HCT116 (cell line): ENCODE measurements around the gene SLC39A1. TPM values are rescaled to one million over a fixed set of nuclear protein-coding genes. Genes with fewer than 3 reads are reported as not detected.

Experiments used
- ATAC-seq: fragments of 200-7000 bp; cut with Tn5 transposase; 2 replicates; pipeline ENCODE4 v1.9.1; 2020; ENCODE audit warnings: mild to moderate bottlenecking, moderate library complexity
- BruUV-seq: library from RNA; stranded (reverse); fragments of 400-500 nt; replicated peaks from 2 replicates; lab custom pipeline; 2021; lab: Mats Ljungman, UMichigan
- CTCF ChIA-PET: fragments of 300-600 bp; sonication (Branson Sonifier 250); formaldehyde crosslinking; loops from one replicate; lab custom pipeline; 2021; ENCODE audit warnings: antibody characterized with exemption; lab: Charles Lee
- POLR2A ChIA-PET: fragments of 300-600, 350-600 bp; sonication (Branson Sonifier 250); formaldehyde crosslinking; loops from one replicate; lab custom pipeline; 2021; ENCODE audit warnings: antibody characterized with exemption; lab: Charles Lee
- RAD21 ChIA-PET, 2 experiments: fragments of 300-600 bp; sonication (Branson Sonifier 250); formaldehyde crosslinking; loops; one replicate each; lab custom pipeline; 2023; ENCODE audit warnings: low total read pairs in 2 of 2; ENCODE audit not compliant: uncharacterized antibody in 2 of 2, unreplicated experiment in 2 of 2, low non-redundant PET in 1 of 2; lab: Charles Lee
- DNase-seq: peaks from one replicate; pipeline ENCODE4 v3.0.0-alpha.2; 2010; ENCODE audit warnings: low read depth, low spot score
- H2AFZ ChIP-seq: fragments of 200-600 bp; shearing (Covaris generic), sonication (generic); 2 replicates; pipeline ENCODE4 v1.6.1; 2017; ENCODE audit warnings: low read depth, mixed run types, mixed read lengths, antibody characterized with exemption, low read length; ENCODE audit not compliant: poor library complexity, severe bottlenecking
- H3K27ac ChIP-seq: 2 replicates; pipeline ENCODE4 v1.5.1; 2012; ENCODE audit warnings: low read depth, low read length
- H3K27me3 ChIP-seq: fragments of 200-600 bp; sonication (generic); 2 replicates; pipeline ENCODE4 v1.6.1; 2016; ENCODE audit warnings: mixed run types, low read length, mixed read lengths; ENCODE audit not compliant: insufficient read depth
- H3K36me3 ChIP-seq, 2 experiments: fragments of 200-500 bp in 1 of 2; fragments of 200-600 bp in 1 of 2; sonication (Bioruptor generic) in 1 of 2; sonication (generic) in 1 of 2; 2 replicates each; pipeline versions ENCODE4 v1.5.1 to v1.6.1; 2014 to 2016; ENCODE audit warnings: low read length in 2 of 2, inconsistent platforms in 1 of 2, mixed read lengths in 1 of 2, mixed run types in 1 of 2; ENCODE audit not compliant: insufficient read depth in 2 of 2, control insufficient read depth in 1 of 2
- H3K4me1 ChIP-seq, 2 experiments: fragments of 200-600 bp in 1 of 2; sonication (generic) in 1 of 2; 2 replicates each; pipeline versions ENCODE4 v1.5.1 to v1.6.1; 2012 to 2017; ENCODE audit warnings: low read length in 2 of 2, inconsistent platforms in 1 of 2, mild to moderate bottlenecking in 1 of 2, mixed read lengths in 1 of 2, mixed run types in 1 of 2, moderate library complexity in 1 of 2; ENCODE audit not compliant: insufficient read depth in 2 of 2, control insufficient read depth in 1 of 2
- H3K4me2 ChIP-seq: fragments of 200-600 bp; sonication (generic); 2 replicates; pipeline ENCODE4 v1.6.1; 2017; ENCODE audit warnings: mixed run types, low read length, mixed read lengths
- H3K4me3 ChIP-seq, 2 experiments: fragments of 200-600 bp in 1 of 2; sonication (generic) in 1 of 2; replicated peaks in 1 of 2; 2 replicates each; pipeline ENCODE4 v1.5.1; 2011 to 2016; ENCODE audit warnings: low read length in 2 of 2, control low read depth in 1 of 2, low read depth in 1 of 2, mild to moderate bottlenecking in 1 of 2, mixed read lengths in 1 of 2, mixed run types in 1 of 2
- H3K79me2 ChIP-seq: fragments of 200-600 bp; sonication (generic); 2 replicates; pipeline ENCODE4 v1.6.1; 2017; ENCODE audit warnings: mild to moderate bottlenecking, mixed run types, low read length, moderate library complexity, mixed read lengths; ENCODE audit not compliant: insufficient read depth
- H3K9ac ChIP-seq: fragments of 200-600 bp; sonication (generic); 2 replicates; pipeline ENCODE4 v1.6.1; 2016; ENCODE audit warnings: low read length, mixed read lengths
- H3K9me2 ChIP-seq: fragments of 200-600 bp; sonication (generic), shearing (Covaris generic); 2 replicates; pipeline ENCODE4 v1.6.1; 2017; ENCODE audit warnings: mixed run types, mild to moderate bottlenecking, moderate library complexity; ENCODE audit not compliant: insufficient read depth
- H3K9me3 ChIP-seq, 2 experiments: fragments of 200-500 bp in 1 of 2; fragments of 200-600 bp in 1 of 2; sonication (Bioruptor generic) in 1 of 2; sonication (generic) in 1 of 2; 2 replicates each; pipeline ENCODE4 v1.6.1; 2014 to 2017; ENCODE audit warnings: low read length in 2 of 2, mixed read lengths in 2 of 2, inconsistent platforms in 1 of 2, low read depth in 1 of 2, mild to moderate bottlenecking in 1 of 2, mixed run types in 1 of 2, moderate library complexity in 1 of 2; ENCODE audit not compliant: control insufficient read depth in 1 of 2, insufficient read depth in 1 of 2
- H4K20me1 ChIP-seq: fragments of 200-600 bp; sonication (generic), shearing (Covaris generic); 2 replicates; pipeline ENCODE4 v1.6.1; 2017; ENCODE audit warnings: mixed run types, mild to moderate bottlenecking, moderate library complexity; ENCODE audit not compliant: insufficient read depth
- CBX3 ChIP-seq: IDR thresholded peaks from 2 replicates; pipeline ENCODE4 v1.6.1; 2012; ENCODE audit warnings: low read depth
- CEBPB ChIP-seq: IDR thresholded peaks from 2 replicates; pipeline ENCODE4 v1.6.1; 2012; ENCODE audit warnings: low read depth
- SIN3A ChIP-seq: IDR thresholded peaks from 2 replicates; pipeline ENCODE4 v1.6.1; 2012; ENCODE audit warnings: low read depth
- SP1 ChIP-seq: IDR thresholded peaks from 2 replicates; pipeline ENCODE4 v1.6.1; 2012; ENCODE audit warnings: low read depth
- SRF ChIP-seq: IDR thresholded peaks from 2 replicates; pipeline ENCODE4 v1.6.1; 2012; ENCODE audit warnings: low read depth
- TCF7L2 ChIP-seq: IDR thresholded peaks from 2 replicates; pipeline ENCODE4 v1.7.0; 2011; ENCODE audit warnings: borderline replicate concordance, inconsistent platforms; ENCODE audit not compliant: insufficient read depth, insufficient read length; ENCODE audit errors: extremely low read depth
- YY1 ChIP-seq: IDR thresholded peaks from 2 replicates; pipeline ENCODE4 v1.6.1; 2011; ENCODE audit warnings: low read length, low read depth, moderate library complexity, mild to moderate bottlenecking; ENCODE audit not compliant: insufficient replicate concordance; ENCODE audit errors: extremely low read depth
- ZFX ChIP-seq: fragments of 450-650 bp; IDR thresholded peaks from 2 replicates; pipeline ENCODE4 v1.6.1; 2017
- ZNF274 ChIP-seq: fragments of 200-500 bp; sonication (Bioruptor generic); IDR thresholded peaks from 2 replicates; pipeline ENCODE4 v1.6.1; 2014; ENCODE audit warnings: mild to moderate bottlenecking, low read depth, low read length, inconsistent platforms
- intact Hi-C: fragments of 100-400 bp; cut with micrococcal nuclease; formaldehyde crosslinking; loops from 2 replicates; pipeline ENCODE4 v1.10.0; 2022
- total RNA-seq: library from RNA; stranded (reverse); gene quantifications from one replicate; pipeline ENCODE4 v1.2.1, GENCODE V29; 2021; ENCODE audit not compliant: unreplicated experiment
- TF ChIP-seq, protein P1 (sequence below): IDR thresholded peaks from 2 replicates; pipeline ENCODE4 v1.6.1; 2011; ENCODE audit warnings: mild to moderate bottlenecking, low read length, moderate library complexity; ENCODE audit not compliant: insufficient replicate concordance; ENCODE audit errors: extremely low read depth
- TF ChIP-seq, protein P2 (sequence below), 3 experiments: fragments of 200-600 bp in 1 of 3; sonication (generic) in 1 of 3; IDR thresholded peaks in 2 of 3; conservative IDR thresholded peaks in 1 of 3; 2 replicates each; pipeline ENCODE4 v1.5.1; 2012 to 2017; ENCODE audit warnings: low read depth in 2 of 3, low read length in 2 of 3, antibody characterized with exemption in 1 of 3, borderline replicate concordance in 1 of 3, control low read depth in 1 of 3, mild to moderate bottlenecking in 1 of 3, mixed read lengths in 1 of 3, mixed run types in 1 of 3, moderate library complexity in 1 of 3; ENCODE audit not compliant: insufficient read depth in 1 of 3
- TF ChIP-seq, protein P3 (sequence below): IDR thresholded peaks from 2 replicates; pipeline ENCODE4 v1.6.1; 2012; ENCODE audit warnings: low read depth

SLC39A1 gene
- total RNA-seq, 1 experiment from 2014 or later: 51.5 TPM

DNA sequence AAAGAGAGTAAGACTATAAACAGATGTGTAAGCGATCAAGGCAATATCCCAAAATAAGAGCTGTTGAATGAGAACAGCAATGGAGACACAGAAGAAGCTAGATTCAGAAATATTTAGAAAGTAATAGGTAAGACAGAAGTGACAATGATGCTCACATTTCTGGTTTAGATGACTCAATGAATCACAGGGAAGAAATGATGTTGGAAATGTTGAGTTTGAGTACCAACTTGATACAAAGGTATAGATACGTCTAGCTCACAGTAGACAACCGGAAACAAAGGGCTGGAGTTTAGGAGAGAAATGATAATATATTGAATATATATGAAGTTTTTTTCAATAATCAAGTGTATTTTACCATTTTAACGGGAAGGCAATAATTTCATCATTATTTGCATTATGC is 47.0 kb downstream of the SLC39A1 start:
- DNase-seq (no peak), ATAC-seq (no peak)
- H3K9ac ChIP-seq: no peak overlapping the region
- no peak overlapping the region for H3K27ac ChIP-seq
- no peaks in the 10 kb centered on the region for H3K9me2 ChIP-seq
- CTCF ChIA-PET: interaction anchor here (0.7 kb wide), 1 partner anchor 102 kb away, joined by 4 read pairs; no protein-coding TSS in a partner anchor
- no peak overlapping the region for H3K4me2 ChIP-seq
- H3K9me3 ChIP-seq: no peaks in the 10 kb centered on the region
- H2AFZ ChIP-seq: no peak overlapping the region
- no peak overlapping the region for H3K4me3 ChIP-seq
- POLR2A ChIA-PET: no interaction called here
- BruUV-seq: no TSS peak
- intact Hi-C loops: no loop called here
- H3K4me1 ChIP-seq: peaks cover 5 to 12% of the 10 kb centered on the region in 2 experiments; a peak in 3 of 4 replicates
- RAD21 ChIA-PET: no interaction called here
- H3K27me3 ChIP-seq: no peaks in the 10 kb centered on the region
- no peak for TF ChIP-seq SIN3A
- TF ChIP-seq CBX3: no peak
- TF ChIP-seq CEBPB: no peak
- no peak for TF ChIP-seq SP1
- no peak for TF ChIP-seq TCF7L2
- no peak for TF ChIP-seq ZFX
- no peak for TF ChIP-seq SRF
- no peak for TF ChIP-seq YY1
- TF ChIP-seq, protein P1, sequence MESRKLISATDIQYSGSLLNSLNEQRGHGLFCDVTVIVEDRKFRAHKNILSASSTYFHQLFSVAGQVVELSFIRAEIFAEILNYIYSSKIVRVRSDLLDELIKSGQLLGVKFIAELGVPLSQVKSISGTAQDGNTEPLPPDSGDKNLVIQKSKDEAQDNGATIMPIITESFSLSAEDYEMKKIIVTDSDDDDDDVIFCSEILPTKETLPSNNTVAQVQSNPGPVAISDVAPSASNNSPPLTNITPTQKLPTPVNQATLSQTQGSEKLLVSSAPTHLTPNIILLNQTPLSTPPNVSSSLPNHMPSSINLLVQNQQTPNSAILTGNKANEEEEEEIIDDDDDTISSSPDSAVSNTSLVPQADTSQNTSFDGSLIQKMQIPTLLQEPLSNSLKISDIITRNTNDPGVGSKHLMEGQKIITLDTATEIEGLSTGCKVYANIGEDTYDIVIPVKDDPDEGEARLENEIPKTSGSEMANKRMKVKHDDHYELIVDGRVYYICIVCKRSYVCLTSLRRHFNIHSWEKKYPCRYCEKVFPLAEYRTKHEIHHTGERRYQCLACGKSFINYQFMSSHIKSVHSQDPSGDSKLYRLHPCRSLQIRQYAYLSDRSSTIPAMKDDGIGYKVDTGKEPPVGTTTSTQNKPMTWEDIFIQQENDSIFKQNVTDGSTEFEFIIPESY: no peak
- TF ChIP-seq, protein P2, sequence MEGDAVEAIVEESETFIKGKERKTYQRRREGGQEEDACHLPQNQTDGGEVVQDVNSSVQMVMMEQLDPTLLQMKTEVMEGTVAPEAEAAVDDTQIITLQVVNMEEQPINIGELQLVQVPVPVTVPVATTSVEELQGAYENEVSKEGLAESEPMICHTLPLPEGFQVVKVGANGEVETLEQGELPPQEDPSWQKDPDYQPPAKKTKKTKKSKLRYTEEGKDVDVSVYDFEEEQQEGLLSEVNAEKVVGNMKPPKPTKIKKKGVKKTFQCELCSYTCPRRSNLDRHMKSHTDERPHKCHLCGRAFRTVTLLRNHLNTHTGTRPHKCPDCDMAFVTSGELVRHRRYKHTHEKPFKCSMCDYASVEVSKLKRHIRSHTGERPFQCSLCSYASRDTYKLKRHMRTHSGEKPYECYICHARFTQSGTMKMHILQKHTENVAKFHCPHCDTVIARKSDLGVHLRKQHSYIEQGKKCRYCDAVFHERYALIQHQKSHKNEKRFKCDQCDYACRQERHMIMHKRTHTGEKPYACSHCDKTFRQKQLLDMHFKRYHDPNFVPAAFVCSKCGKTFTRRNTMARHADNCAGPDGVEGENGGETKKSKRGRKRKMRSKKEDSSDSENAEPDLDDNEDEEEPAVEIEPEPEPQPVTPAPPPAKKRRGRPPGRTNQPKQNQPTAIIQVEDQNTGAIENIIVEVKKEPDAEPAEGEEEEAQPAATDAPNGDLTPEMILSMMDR (IDR thresholded peaks at IDR 0.05 in 2 of 3, conservative IDR thresholded peaks at IDR 0.05 in 1 of 3; ENCODE audit: borderline replicate concordance in 1 of 3, insufficient read depth in 1 of 3, low read depth in 2 of 3, low read length in 2 of 3): no peak
- no peak for TF ChIP-seq ZNF274
- TF ChIP-seq, protein P3, sequence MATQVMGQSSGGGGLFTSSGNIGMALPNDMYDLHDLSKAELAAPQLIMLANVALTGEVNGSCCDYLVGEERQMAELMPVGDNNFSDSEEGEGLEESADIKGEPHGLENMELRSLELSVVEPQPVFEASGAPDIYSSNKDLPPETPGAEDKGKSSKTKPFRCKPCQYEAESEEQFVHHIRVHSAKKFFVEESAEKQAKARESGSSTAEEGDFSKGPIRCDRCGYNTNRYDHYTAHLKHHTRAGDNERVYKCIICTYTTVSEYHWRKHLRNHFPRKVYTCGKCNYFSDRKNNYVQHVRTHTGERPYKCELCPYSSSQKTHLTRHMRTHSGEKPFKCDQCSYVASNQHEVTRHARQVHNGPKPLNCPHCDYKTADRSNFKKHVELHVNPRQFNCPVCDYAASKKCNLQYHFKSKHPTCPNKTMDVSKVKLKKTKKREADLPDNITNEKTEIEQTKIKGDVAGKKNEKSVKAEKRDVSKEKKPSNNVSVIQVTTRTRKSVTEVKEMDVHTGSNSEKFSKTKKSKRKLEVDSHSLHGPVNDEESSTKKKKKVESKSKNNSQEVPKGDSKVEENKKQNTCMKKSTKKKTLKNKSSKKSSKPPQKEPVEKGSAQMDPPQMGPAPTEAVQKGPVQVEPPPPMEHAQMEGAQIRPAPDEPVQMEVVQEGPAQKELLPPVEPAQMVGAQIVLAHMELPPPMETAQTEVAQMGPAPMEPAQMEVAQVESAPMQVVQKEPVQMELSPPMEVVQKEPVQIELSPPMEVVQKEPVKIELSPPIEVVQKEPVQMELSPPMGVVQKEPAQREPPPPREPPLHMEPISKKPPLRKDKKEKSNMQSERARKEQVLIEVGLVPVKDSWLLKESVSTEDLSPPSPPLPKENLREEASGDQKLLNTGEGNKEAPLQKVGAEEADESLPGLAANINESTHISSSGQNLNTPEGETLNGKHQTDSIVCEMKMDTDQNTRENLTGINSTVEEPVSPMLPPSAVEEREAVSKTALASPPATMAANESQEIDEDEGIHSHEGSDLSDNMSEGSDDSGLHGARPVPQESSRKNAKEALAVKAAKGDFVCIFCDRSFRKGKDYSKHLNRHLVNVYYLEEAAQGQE: no peak
- 0 out of 2 replicates have a peak, but pooled peaks cover 2% of the 10 kb centered on the region for H4K20me1 ChIP-seq
- H3K36me3 ChIP-seq: peaks cover 4% of the 10 kb centered on the region in 2 experiments; a peak in 2 of 4 replicates
- peaks cover 90% of the 10 kb centered on the region for H3K79me2 ChIP-seq
